KMS-11 (cell line): ENCODE measurements around the gene CELF2.

ENCODE experiments used
- H2AFZ ChIP-seq: fragments of 200-600 bp; sonication (generic); 2 replicates; pipeline ENCODE4 v1.6.1; 2016; ENCODE audit warnings: antibody characterized with exemption, mixed run types, low read depth
- H3K27ac ChIP-seq: fragments of 200-600 bp; sonication (generic); 2 replicates; pipeline ENCODE4 v1.6.1; 2016; ENCODE audit warnings: mild to moderate bottlenecking, mixed run types
- H3K27me3 ChIP-seq: fragments of 200-600 bp; sonication (generic); 2 replicates; pipeline ENCODE4 v1.6.1; 2017; ENCODE audit warnings: mild to moderate bottlenecking, low read depth, mixed run types, moderate library complexity; ENCODE audit not compliant: insufficient read depth
- H3K36me3 ChIP-seq: fragments of 200-600 bp; sonication (generic); 2 replicates; pipeline ENCODE4 v1.6.1; 2017; ENCODE audit warnings: mild to moderate bottlenecking, mixed run types; ENCODE audit not compliant: insufficient read depth
- H3K4me1 ChIP-seq: fragments of 200-600 bp; sonication (generic); 2 replicates; pipeline ENCODE4 v1.6.1; 2016; ENCODE audit warnings: mild to moderate bottlenecking, low read depth, mixed run types; ENCODE audit not compliant: poor library complexity, severe bottlenecking
- H3K4me2 ChIP-seq: fragments of 200-600 bp; sonication (generic); 2 replicates; pipeline ENCODE4 v1.7.0; 2016; ENCODE audit warnings: mild to moderate bottlenecking, mixed run types
- H3K4me3 ChIP-seq: fragments of 200-600 bp; sonication (generic); IDR thresholded peaks from 2 replicates; pipeline ENCODE4 v1.6.1; 2017; ENCODE audit warnings: low read depth, low read length, mixed read lengths; ENCODE audit not compliant: insufficient read depth
- H3K79me2 ChIP-seq: fragments of 200-600 bp; sonication (generic); 2 replicates; pipeline ENCODE4 v1.6.1; 2016; ENCODE audit warnings: low read depth, mixed run types; ENCODE audit not compliant: insufficient read depth
- H3K9ac ChIP-seq: fragments of 200-600 bp; sonication (generic); 2 replicates; pipeline ENCODE4 v1.6.1; 2016; ENCODE audit warnings: mild to moderate bottlenecking, mixed run types
- H4K20me1 ChIP-seq: fragments of 200-600 bp; sonication (generic); 2 replicates; pipeline ENCODE4 v1.6.1; 2016; ENCODE audit warnings: mild to moderate bottlenecking, mixed run types; ENCODE audit not compliant: insufficient read depth
- CTCF ChIP-seq: fragments of 200-600 bp; sonication (generic); conservative IDR thresholded peaks from 2 replicates; pipeline ENCODE4 v1.6.1; 2017; ENCODE audit warnings: low read depth, mild to moderate bottlenecking, antibody characterized with exemption, low read length, moderate library complexity, mixed read lengths

Gene CELF2

GRCh38 chr10:11311027-11311426 lies 293.4 kb downstream of the CELF2 start:
- Histone ChIP-seq H3K27me3 (no peaks in the 10 kb centered on the region), H3K36me3 (no peaks in the 10 kb centered on the region), H3K4me3 (no peak overlapping the region), H2AFZ (no peak overlapping the region), H3K9ac (no peak overlapping the region), H3K27ac (no peak overlapping the region), H3K79me2 (no peaks in the 10 kb centered on the region), H3K4me2 (no peak overlapping the region), H3K4me1 (no peaks in the 10 kb centered on the region), H4K20me1 (no peaks in the 10 kb centered on the region)
- TF ChIP-seq CTCF, result no peak

DNA sequence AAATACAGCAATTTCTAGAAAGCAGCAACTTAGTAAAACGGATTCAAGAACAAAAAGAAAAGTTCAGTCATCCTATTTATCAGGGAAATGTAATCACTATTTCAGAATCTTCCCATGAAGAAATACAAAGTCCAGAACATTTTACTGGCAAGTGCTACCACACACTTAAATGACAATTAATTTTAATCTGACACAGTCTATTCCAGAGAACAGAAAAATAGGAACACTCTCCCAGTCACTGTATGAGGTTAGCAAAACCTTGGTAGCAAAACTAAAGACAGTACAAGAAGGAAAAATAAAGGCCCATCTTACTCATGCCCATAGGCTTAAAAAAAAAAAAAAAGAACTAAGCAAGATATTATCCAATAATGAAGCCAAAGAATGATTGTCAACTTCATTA lies 295.8 kb downstream of the CELF2 start:
- H4K20me1 ChIP-seq, result no peaks in the 10 kb centered on the region
- H2AFZ ChIP-seq, result no peak overlapping the region
- no peak for TF ChIP-seq CTCF
- no peak overlapping the region for H3K4me2 ChIP-seq
- no peaks in the 10 kb centered on the region for H3K27me3 ChIP-seq
- no peak overlapping the region for H3K4me3 ChIP-seq
- no peaks in the 10 kb centered on the region for H3K79me2 ChIP-seq
- no peaks in the 10 kb centered on the region for H3K4me1 ChIP-seq
- no peaks in the 10 kb centered on the region for H3K36me3 ChIP-seq
- H3K27ac ChIP-seq, result no peak overlapping the region
- no peak overlapping the region for H3K9ac ChIP-seq

- no peak overlapping the region for H2AFZ ChIP-seq
- H3K4me1 ChIP-seq, result peaks cover 14% of the 10 kb centered on the region
- no peak overlapping the region for H3K9ac ChIP-seq
- H3K27ac ChIP-seq, result no peak overlapping the region
- H3K4me2 ChIP-seq, result no peak overlapping the region
- no peaks in the 10 kb centered on the region for H3K27me3 ChIP-seq
- TF ChIP-seq CTCF, result no peak
- H3K36me3 ChIP-seq, result no peaks in the 10 kb centered on the region
- H3K4me3 ChIP-seq, result no peak overlapping the region
- H4K20me1 ChIP-seq, result no peaks in the 10 kb centered on the region
- no peaks in the 10 kb centered on the region for H3K79me2 ChIP-seq
Observed at GRCh38 chr10:11317936-11318670, 300.4 kb downstream of the CELF2 start.

GRCh38 chr10:11318826-11319598 lies 301.3 kb downstream of the CELF2 start:
- no peaks in the 10 kb centered on the region for H3K79me2 ChIP-seq
- TF ChIP-seq CTCF, result no peak
- H3K36me3 ChIP-seq, result no peaks in the 10 kb centered on the region
- H4K20me1 ChIP-seq, result no peaks in the 10 kb centered on the region
- H3K9ac ChIP-seq, result no peak overlapping the region
- H2AFZ ChIP-seq, result no peak overlapping the region
- H3K4me1 ChIP-seq, result peaks cover 14% of the 10 kb centered on the region
- no peak overlapping the region for H3K4me3 ChIP-seq
- no peaks in the 10 kb centered on the region for H3K27me3 ChIP-seq
- no peak overlapping the region for H3K27ac ChIP-seq
- no peak overlapping the region for H3K4me2 ChIP-seq
